TTC549 (cell line): ENCODE measurements around the gene FES.

Source experiments
- FAIRE-seq: peaks from 2 replicates; lab custom pipeline; 2012; peaks lifted over from hg19 to GRCh38; lab: Jason Lieb, UNC

The FES gene

DNA sequence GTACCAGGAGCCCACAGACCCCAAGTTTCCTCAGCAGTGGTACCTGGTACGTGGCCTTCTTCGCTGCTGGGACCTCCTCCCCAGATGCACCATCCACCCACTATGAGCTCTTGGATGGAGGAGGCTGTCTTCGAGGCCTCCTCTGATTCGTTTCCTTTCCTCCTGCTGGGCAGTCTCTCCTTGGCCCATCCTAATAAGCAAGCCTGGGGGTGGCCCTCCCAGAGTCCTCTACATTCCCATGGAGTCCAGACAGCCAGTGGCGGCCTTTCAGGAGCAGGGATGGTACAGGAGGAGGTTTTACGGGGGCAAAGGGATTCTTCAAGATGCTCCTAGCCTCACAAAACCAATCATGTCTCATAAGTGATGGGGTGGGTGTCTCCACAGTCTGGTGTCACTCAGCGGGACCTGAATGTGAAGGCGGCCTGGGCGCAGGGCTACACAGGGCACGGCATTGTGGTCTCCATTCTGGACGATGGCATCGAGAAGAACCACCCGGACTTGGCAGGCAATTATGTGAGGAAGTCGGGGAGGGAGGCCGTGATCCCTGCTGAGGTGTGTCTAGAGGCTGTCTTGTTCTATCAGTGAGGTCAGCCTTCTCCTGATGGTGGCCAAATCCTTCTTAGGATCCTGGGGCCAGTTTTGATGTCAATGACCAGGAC, 7.7 kb upstream of the FES start:
- FAIRE-seq: no peak

DNA sequence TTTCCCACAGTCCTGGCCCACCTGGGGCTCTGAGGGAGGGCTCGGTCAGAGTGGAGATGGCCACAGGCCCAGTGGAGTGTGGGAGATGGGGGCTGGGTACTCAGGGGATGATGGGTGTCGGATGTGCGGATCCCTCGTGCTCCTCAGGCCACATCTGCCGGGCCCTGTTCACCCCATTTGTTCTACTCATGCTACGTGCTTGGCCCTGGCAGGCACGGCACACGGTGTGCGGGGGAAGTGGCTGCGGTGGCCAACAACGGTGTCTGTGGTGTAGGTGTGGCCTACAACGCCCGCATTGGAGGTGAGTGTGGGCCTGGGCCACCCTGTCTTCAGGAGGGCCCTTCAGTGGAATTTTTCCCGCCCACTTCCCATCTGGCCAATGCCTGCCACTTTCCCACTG, 7.0 kb upstream of the FES start:
- FAIRE-seq: no peak

DNA sequence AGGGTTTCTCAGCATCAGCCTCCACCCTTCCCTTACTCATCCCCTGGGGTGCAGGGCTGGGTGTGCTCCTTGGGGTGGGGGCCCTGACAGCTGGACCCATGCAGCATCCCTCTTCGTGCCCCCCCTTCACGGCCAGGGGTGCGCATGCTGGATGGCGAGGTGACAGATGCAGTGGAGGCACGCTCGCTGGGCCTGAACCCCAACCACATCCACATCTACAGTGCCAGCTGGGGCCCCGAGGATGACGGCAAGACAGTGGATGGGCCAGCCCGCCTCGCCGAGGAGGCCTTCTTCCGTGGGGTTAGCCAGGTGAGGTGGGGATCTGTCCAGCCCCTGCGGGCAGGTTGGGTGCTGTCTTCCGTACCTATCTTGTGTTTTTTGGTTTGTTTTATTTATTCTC, 6.3 kb upstream of the FES start:
- FAIRE-seq: no peak

DNA sequence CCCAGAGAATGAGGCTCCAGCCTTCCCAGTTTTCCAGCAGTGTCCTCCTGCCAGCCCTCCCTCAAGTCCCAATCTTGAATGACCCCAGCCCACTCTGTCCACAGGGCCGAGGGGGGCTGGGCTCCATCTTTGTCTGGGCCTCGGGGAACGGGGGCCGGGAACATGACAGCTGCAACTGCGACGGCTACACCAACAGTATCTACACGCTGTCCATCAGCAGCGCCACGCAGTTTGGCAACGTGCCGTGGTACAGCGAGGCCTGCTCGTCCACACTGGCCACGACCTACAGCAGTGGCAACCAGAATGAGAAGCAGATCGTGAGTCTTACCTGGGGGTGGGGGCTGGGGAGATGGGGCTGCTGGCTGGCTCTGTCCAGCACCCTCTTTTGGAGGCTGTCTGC, 5.6 kb upstream of the FES start:
- no peak for FAIRE-seq

DNA sequence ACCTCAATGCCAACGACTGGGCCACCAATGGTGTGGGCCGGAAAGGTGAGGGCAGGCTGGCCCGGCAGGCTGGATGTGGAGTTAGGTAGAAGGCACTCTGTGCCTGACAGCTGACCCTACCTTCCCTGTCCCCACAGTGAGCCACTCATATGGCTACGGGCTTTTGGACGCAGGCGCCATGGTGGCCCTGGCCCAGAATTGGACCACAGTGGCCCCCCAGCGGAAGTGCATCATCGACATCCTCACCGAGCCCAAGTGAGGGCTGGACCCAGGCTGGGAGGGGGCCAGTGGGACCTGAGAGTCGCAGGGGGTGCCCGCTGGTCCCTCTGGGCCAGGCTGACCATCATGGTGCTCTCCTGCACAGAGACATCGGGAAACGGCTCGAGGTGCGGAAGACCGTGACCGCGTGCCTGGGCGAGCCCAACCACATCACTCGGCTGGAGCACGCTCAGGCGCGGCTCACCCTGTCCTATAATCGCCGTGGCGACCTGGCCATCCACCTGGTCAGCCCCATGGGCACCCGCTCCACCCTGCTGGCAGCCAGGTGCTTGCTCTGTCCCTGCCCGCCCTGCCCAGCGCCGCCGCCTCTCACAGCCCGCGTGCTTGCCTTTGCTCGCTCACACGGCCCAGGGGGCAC, 4.5 kb upstream of the FES start:
- no peak for FAIRE-seq

DNA sequence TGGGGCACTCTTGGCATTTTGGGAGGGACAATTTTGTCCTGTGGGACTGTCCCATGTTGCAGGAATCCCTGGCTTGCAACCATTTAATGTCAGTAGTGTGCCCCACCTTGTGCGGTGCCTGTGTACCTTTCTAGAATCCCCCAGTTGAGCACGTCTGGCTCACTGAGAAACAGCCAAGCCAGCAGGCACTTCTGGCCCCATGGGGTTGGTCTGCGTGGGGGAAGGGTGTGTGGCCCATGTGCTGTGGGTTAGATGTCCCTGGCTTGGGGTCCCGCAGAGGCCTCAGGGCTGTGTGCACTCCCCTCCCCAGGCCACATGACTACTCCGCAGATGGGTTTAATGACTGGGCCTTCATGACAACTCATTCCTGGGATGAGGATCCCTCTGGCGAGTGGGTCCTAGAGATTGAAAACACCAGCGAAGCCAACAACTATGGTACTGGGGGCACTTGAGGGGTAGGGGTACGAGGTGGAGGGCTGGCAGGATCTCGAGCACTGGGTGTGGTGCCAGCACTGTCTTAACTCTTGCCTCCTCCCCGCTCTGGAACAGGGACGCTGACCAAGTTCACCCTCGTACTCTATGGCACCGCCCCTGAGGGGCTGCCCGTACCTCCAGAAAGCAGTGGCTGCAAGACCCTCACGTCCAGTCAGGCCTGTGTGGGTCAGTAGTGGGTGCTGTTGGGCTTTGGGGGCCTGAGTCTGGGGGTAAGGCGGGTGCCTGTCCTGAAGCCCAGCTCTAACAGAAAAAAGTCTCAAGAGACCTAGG, 3.7 kb upstream of the FES start:
- FAIRE-seq: no peak

DNA sequence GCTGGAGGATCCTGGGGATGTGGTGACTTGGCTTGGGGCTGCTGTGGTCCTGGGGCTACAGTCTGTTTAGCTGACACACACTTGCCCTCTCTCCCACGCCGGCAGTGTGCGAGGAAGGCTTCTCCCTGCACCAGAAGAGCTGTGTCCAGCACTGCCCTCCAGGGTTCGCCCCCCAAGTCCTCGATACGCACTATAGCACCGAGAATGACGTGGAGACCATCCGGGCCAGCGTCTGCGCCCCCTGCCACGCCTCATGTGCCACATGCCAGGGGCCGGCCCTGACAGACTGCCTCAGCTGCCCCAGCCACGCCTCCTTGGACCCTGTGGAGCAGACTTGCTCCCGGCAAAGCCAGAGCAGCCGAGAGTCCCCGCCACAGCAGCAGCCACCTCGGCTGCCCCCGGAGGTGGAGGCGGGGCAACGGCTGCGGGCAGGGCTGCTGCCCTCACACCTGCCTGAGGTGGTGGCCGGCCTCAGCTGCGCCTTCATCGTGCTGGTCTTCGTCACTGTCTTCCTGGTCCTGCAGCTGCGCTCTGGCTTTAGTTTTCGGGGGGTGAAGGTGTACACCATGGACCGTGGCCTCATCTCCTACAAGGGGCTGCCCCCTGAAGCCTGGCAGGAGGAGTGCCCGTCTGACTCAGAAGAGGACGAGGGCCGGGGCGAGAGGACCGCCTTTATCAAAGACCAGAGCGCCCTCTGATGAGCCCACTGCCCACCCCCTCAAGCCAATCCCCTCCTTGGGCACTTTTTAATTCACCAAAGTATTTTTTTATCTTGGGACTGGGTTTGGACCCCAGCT, 2.9 kb upstream of the FES start:
- FAIRE-seq: no peak

DNA sequence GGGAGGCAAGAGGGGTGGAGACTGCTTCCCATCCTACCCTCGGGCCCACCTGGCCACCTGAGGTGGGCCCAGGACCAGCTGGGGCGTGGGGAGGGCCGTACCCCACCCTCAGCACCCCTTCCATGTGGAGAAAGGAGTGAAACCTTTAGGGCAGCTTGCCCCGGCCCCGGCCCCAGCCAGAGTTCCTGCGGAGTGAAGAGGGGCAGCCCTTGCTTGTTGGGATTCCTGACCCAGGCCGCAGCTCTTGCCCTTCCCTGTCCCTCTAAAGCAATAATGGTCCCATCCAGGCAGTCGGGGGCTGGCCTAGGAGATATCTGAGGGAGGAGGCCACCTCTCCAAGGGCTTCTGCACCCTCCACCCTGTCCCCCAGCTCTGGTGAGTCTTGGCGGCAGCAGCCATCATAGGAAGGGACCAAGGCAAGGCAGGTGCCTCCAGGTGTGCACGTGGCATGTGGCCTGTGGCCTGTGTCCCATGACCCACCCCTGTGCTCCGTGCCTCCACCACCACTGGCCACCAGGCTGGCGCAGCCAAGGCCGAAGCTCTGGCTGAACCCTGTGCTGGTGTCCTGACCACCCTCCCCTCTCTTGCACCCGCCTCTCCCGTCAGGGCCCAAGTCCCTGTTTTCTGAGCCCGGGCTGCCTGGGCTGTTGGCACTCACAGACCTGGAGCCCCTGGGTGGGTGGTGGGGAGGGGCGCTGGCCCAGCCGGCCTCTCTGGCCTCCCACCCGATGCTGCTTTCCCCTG, 2.2 kb upstream of the FES start:
- FAIRE-seq: no peak

DNA sequence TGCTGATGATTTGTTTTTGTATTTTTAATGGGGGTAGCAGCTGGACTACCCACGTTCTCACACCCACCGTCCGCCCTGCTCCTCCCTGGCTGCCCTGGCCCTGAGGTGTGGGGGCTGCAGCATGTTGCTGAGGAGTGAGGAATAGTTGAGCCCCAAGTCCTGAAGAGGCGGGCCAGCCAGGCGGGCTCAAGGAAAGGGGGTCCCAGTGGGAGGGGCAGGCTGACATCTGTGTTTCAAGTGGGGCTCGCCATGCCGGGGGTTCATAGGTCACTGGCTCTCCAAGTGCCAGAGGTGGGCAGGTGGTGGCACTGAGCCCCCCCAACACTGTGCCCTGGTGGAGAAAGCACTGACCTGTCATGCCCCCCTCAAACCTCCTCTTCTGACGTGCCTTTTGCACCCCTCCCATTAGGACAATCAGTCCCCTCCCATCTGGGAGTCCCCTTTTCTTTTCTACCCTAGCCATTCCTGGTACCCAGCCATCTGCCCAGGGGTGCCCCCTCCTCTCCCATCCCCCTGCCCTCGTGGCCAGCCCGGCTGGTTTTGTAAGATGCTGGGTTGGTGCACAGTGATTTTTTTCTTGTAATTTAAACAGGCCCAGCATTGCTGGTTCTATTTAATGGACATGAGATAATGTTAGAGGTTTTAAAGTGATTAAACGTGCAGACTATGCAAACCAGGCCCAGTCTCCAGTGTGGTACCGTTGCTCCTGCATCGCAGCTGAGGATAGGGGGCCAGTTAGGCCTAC, 1.4 kb upstream of the FES start:
- FAIRE-seq: no peak

DNA sequence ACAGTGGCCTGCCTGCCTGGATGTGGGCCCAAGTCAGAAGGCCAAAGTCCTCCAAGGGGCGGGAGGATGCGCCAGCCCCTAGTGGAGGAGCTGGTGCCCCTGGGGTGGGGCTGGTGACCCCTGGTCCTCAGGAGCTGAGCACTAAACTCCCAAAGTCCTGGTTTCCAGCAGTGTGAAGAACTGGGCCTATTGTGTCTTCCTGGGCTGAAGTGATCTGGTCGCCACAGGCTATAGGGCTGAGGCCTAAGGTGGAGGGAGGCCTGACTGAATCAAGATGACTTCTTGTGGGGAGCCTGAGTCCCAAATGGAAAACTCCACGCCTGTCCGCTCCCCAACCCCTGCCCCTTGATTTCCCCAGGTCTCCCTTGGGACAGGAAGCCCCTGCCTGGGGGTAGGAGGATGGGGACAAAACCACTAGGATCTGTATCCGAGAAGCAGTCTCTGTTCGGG, 753 bp upstream of the FES start:
- no peak for FAIRE-seq

DNA sequence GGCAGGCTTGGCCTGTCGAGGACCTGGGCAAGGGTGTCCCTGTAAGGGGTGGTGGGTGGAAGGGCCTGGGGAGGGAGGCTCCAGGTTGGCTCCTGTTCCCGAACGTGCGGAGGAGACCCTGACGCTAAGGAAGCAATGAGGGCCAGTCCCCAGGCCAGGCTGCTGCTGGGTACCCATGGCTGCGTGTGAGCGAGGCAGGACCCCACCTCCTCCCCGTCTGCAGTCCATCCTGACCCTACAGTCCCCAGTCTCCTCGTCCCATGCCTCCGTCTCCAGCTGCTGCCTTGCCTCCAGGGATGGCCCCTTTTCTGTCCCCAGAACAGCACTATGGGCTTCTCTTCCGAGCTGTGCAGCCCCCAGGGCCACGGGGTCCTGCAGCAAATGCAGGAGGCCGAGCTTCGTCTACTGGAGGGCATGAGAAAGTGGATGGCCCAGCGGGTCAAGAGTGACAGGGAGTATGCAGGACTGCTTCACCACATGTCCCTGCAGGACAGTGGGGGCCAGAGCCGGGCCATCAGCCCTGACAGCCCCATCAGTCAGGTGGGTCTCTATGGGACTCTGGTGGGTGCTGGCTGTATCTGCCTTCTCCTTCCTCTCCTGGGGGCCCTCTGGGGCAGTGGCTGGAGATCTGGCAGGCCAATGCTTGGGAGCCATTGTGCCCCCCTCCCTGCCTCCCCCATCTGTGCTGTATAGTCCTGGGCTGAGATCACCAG, 571 bp downstream of the FES start:
- no peak for FAIRE-seq

DNA sequence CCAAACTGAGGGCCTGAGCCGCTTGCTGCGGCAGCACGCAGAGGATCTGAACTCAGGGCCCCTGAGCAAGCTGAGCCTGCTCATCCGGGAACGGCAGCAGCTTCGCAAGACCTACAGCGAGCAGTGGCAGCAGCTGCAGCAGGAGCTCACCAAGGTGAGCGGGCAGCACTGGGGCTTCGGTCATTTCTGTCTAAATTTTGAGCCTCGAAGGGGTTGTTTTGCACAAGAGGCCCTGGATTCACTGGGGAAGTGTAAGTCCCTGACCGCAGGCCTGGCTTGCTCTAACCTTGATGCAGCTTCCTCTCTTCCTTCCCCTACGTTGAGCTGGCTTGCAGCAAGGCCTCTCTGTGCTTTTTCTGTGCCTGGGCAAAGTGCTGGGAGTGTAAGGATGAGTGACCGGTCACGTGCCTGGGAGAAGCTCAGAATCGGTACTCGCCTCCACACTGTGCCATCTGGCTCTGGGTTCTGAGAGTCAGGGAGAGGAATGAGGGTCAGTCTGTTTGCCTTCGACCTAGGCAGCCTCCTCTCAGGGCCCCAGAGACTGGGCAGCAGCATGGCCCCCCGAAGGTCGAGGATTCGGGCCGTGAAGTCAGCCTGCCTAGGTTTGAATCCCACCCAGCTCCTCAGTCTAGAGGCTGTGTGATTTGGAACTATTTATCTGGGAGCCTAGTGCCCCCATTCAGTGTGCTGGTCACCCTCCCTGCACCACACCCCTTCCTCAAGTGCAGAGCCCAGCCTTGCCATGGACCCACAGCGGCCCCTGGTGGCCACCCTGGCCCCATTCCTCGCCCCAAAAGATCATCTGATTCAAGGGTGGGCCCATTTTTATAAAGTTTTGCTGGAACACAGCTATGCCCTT, 1.4 kb downstream of the FES start:
- FAIRE-seq: no peak

DNA sequence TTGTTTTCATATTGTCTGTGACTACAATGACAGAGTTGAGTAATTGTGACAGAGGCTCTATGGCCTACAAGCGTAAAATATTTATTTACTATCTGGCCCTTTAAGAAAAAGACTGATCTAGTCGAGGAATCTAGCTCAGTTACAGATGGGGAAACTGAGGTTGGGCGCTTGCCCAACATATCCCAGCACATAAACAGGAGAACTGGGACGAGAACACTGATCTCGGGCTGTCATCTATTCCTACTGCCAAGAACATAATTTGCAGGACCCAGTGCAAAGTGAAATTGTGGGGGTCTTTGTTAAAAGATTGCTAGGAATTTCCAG, 1.9 kb downstream of the FES start:
- no peak for FAIRE-seq

DNA sequence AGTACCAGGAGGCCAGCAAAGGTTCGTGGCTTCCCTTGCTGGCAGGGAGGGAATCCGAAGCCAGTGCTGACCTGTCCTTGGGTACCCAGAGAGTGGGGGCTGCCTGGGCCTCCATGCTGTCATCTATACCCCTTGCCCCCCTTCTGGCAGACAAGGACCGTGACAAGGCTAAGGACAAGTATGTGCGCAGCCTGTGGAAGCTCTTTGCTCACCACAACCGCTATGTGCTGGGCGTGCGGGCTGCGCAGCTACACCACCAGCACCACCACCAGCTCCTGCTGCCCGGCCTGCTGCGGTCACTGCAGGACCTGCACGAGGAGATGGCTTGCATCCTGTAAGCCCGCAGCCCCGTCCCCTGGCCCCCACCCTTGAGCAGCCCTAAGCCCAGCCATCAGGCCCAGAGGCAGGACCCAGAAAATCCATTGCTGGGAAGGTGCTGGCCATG, 2.8 kb downstream of the FES start:
- no peak for FAIRE-seq

DNA sequence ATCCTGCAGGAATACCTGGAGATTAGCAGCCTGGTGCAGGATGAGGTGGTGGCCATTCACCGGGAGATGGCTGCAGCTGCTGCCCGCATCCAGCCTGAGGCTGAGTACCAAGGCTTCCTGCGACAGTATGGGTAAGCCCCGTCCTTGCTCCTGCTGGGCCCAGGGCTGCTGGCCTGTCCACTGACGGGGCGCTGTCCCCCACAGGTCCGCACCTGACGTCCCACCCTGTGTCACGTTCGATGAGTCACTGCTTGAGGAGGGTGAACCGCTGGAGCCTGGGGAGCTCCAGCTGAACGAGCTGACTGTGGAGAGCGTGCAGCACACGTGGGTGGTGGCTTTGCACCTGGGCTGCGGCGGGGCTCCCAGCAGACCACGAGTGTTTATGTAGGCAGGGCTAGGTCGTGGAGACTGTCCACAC, 5.0 kb downstream of the FES start:
- no peak for FAIRE-seq

DNA sequence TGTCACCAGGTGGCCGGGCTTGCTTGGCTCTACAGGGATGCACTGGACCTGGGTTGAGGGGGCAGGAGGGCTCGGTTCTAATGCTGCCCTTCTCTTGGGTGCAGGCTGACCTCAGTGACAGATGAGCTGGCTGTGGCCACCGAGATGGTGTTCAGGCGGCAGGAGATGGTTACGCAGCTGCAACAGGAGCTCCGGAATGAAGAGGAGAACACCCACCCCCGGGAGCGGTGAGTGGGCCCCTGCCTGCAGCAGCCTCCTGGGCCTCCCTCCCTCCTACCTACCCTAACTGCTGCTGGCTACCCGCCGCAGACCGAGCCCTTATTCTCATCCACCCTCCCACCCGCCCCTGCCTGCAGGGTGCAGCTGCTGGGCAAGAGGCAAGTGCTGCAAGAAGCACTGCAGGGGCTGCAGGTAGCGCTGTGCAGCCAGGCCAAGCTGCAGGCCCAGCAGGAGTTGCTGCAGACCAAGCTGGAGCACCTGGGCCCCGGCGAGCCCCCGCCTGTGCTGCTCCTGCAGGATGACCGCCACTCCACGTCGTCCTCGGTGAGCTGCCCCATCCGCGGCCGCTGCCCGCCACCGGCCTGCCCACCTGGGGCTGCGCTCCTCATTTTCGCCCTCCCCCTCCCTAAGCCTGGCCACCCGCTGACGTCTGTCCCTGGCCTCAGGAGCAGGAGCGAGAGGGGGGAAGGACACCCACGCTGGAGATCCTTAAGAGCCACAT, 5.6 kb downstream of the FES start:
- no peak for FAIRE-seq

DNA sequence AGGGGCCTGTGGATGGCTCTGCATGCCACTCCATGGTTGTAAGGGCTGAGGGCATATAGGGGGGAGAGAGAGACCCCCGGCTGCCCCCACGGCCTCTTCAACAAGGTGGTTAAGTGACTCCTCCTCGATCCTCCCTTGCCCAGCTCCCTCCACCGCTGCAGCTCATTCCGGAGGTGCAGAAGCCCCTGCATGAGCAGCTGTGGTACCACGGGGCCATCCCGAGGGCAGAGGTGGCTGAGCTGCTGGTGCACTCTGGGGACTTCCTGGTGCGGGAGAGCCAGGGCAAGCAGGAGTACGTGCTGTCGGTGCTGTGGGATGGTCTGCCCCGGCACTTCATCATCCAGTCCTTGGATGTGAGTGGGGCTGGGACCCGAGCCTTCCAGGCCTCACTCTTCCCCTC, 6.5 kb downstream of the FES start:
- FAIRE-seq: no peak

DNA sequence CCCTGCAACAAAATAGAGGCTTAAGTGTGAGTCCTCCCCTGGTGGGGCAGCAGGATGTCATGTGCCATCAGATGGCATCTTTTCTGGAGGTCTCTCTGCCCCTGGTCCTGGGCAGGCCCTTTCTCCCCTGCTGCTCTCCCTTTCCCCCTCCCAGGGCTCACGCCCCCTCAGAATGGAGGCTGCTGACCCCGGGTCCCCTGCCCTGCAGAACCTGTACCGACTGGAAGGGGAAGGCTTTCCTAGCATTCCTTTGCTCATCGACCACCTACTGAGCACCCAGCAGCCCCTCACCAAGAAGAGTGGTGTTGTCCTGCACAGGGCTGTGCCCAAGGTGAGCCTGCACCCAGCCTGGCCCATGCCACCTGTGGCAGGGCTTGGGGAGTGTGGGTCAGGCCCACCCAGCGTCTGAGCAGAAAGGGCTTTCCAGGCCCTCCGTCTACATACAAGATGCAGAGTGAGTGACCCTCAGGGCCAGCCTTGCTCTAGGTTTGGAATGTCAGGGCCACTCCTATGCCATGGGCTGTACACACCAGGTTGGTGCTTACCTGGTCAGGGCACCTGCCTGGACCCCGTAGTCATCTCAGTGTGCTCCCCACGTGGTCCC, 7.1 kb downstream of the FES start:
- FAIRE-seq: no peak

DNA sequence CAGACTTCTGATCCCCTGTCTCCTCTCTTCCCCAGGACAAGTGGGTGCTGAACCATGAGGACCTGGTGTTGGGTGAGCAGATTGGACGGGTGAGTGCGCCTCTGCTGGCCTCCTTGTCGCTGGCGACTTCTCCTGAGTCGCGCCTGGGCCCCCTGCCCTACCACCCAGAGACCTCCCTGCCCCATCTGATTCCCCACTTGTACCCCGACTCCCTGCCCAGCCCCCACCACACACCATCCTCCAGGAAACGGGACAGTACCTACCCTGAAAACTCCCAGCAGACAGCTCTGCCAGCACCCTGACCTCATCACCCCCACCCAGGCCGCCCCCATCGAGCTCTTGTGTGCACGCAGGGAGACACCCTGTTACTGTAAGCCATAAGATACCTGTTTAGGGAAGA, 7.7 kb downstream of the FES start:
- FAIRE-seq: no peak
